Iris pigment epithelial cell (primary cell): Measurements from ENCODE around the gene ELF2.
"Not testable (repeated sequence)": the region's sequence is repeated elsewhere in the genome, so short reads cannot be mapped to it uniquely, and the experiment has no call there.

Experiments
- DNase-seq: peaks from one replicate; pipeline ENCODE4 v3.0.0-alpha.2; 2011; ENCODE audit warnings: low read depth

Gene ELF2

DNA sequence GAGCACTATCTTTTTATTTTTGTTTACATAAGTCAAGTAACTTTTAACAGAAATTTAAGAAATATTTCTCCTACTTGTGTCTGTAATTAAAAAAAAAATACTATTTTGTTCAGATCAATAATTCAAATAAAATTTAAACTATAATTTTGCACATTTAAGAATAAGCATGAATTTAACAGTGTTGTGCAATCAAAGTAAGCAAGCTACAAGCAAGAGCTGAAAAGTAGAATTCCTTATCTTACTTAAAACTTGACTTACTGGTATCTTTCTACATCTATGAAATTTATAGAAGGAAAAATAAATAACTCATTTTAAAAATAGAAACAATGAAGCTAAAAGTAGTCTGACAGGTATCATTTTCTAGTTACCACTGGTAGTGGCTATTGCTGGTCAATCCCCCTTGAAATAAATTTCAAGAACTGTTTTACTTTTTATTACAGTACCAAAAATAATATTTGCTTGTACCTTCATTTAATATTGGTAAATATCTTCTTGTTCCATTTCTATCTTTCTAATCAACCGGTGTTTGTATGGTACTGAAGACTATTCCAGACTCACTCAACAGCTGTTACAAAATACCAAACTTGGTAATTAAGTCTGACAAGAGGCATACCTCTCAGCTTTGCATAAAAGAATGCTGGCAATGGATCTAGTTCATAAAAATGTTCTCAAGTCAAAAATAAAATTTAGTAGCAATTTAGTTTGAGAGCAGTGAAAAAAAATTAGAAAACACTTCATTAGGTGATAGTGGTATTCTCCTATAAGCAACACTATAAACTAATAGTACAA, 99.3 kb downstream of the ELF2 start:
- no peak for DNase-seq

- no peak for DNase-seq
Observed at GRCh38 chr4:139076016-139076744, 100.8 kb downstream of the ELF2 start.

DNA sequence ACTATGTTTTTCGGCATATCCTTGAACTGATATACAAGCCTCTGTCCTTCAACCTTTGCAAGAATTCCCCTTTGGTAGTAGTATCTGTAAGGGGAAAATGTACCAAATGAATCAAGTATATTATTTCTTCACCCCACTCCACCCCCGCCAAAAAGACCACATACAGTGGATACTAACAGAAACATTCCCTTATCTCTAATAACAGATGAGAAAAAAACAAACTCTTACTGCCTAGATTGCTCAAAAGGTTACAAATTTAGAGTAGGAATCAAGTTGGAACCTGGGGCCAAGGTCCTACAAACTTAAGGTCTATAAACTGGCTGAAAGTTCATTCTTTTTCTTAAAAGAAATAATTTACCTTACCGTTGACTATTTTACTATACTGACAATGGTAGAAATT, 116.4 kb downstream of the ELF2 start:
- no peak for DNase-seq

- DNase-seq = not testable (repeated sequence)
Observed at GRCh38 chr4:139059026-139059425, 118.0 kb downstream of the ELF2 start.

DNA sequence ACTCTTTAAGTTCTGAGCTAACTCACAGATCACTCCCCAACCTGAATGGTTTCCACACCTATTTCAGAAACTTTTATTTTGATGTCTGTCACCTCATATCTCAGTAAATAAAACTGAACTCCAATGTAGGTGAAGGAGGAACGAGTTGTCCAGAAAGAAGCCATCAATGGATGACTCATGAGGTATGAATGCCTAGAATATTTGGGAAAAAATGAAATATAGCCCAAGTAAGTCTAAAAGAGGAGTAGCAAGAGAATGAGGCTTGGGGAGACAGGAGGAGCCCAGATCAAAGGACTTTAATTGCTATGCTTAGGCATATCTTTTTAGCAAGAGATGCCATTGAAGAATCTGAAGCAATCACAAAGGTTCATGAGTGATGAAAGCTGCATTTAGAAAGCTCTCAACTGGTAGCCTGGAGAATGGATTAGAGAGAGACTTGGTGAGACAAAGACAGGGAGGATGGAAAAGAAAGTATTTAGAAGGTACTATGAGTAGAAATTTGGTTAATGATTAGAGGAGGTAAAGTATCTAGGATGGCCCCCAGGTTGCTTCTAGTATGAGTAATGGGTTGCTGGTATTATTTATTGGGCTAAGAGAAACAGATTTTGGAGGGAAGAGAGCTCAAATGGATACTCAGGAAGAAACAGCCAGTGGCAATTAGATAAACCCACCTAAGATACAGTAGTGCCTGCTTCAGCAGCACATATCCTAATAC, 122.1 kb downstream of the ELF2 start:
- DNase-seq = peak; percentile 37

- no peak for DNase-seq
Observed at GRCh38 chr4:139053909-139054308, 123.1 kb downstream of the ELF2 start.

- DNase-seq = peak; percentile 20
Observed at GRCh38 chr4:139050446-139050845, 126.6 kb downstream of the ELF2 start.

DNA sequence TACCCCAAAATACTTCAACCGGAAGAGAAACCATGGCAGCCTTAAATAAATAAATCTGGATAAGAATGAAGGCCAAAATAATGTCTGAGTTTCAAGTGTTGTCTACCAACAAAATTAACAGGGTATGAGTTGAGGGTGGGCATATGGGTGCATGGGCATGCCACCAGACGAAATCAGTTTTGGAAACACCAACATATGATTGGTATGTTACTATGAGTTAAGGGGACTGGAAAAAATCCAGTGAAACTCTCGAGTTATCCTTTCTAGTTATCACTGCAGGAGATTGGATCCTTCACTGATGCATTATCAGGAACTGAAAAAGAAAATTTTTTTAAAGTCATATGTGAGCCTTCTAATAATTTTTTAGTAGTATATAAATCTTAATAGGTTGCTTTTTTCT, 129.0 kb downstream of the ELF2 start:
- no peak for DNase-seq

- no peak for DNase-seq
Observed at GRCh38 chr4:139044291-139044690, 132.7 kb downstream of the ELF2 start.

- DNase-seq = no peak
Observed at GRCh38 chr4:139042981-139043460, 134.0 kb downstream of the ELF2 start.

- DNase-seq = no peak
Observed at GRCh38 chr4:139038874-139039443, 138.1 kb downstream of the ELF2 start.

- no peak for DNase-seq
Observed at GRCh38 chr4:139036885-139037284, 140.1 kb downstream of the ELF2 start.

DNA sequence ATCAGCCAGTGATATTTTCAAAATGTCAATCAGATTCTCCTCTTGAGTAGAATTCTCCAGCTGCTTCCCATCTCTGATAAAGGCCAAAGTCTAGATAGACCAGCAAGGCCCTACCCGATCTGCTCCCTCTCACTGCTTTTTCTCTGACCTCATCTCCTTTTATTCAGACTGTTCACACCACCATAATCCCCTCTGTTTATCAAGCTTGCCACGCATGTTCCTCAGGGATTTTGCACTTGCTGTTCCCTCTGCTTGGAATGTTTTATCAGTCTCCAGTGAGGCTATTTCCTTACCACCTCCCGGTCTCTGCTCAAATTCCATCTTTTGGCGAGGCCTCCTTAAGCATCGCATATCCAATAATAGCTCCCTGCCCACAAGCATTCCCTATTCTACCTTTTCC, 141.4 kb downstream of the ELF2 start:
- no peak for DNase-seq

DNA sequence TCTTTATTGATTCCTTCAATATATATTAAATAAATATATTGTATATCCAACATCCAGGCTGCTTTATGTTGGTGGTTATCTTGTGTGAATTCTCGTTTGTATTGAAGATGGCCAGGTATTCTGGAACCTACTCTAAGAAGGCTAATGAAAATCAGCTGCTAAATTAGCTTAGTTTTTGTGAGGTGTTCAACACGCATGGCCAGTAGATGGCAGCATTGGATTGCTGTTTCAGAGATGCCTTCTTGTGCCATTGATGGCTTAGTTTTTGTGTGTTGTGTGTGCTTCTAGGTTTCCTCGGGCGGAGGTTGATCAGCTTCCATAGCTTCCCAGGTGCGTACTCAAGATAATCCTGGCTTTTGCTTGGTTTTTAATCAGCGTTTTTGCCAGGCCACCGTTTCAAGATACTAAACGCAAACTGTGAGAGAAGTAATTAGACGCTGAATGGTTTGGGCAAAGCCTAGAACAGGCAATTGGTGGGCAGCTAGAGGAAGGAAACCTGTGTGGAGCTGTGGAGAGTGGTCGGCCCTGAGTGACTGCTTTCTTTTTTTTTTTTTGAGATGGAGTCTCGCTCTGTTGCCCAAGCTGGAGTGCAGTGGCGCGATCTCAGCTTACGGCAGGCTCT, 146.3 kb downstream of the ELF2 start:
- DNase-seq = peak; percentile 78

GRCh38 chr4:139029866-139030363, 147.1 kb downstream of the ELF2 start:
- DNase-seq = not testable (repeated sequence)

- no peak for DNase-seq
Observed at GRCh38 chr4:139028191-139028661, 148.8 kb downstream of the ELF2 start.

DNA sequence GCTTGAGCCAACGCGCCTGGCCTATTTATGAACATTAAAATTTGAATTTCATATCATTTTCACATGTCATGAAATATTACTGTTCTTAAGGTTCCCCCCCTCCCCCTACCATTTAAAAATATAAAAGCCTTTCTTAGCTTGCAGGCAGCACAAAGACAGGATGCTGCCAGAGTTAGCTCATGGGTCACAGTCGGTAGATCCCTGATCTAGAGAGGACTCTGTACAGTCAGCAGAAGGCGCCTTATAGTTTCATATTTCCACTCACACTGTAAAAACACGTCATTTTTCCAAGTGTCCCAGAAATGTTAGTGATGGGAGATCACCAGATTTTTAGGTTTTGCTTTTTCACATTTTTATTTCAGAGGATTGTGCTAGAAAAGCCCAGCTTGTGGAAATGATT, 149.2 kb downstream of the ELF2 start:
- peak; percentile 55 for DNase-seq

DNA sequence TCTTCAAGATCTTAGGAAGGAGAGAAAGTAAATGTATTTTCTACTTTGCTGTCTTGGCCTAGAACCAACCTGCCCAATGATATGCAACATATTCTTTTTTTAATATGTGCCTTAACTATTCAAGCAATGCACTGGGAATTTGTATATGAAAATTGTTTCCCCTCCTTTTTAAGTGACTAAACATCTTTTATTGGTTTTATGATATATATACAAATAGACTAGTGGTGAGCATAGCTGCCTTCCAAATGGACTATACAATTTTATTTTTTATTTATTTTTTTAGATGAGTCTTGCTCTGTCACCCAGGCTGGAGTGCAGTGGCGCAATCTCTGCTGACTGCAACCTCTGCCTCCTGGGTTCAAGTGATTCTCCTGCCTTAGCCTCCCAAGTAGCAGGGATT, 151.2 kb downstream of the ELF2 start:
- DNase-seq = no peak

GRCh38 chr4:139024686-139025085, 152.3 kb downstream of the ELF2 start:
- no peak for DNase-seq

DNA sequence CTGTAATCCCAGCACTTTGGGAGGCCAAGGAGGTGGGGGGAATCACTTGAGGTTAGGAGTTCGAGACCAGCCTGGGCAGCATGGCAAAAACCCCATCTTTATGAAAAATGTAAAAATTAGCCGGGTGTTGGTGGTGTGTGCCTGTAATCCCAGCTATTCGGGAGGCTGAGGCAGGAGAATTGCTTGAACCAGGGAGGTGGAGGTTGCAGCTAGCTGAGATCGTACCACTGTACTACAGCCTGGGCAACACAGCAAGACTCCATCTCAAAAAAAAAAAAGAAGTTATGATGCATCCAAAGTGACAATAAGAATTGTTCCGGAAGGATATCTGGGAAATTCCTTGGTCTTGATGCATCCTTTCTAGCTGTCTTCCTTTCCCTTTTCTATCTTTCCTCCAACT, 154.2 kb downstream of the ELF2 start:
- no peak for DNase-seq

DNA sequence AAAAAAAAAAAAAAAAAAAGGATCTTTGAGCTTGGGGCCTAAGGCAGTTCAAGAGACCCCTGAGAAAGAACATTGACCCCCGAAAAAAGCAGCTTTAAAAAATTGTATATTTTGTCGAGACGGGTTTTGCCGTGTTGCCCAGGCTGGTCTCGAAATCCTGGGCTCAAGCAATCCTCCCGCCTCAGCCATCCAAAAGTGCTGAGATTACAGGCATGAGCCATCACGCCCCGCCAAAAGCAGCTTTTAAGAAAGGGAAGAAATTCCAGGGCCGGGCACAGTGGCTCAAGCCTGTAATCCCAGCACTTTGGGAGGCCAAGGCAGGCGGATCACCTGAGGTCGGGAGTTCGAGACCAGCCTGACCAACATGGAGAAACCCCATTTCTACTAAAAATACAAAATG, 155.9 kb downstream of the ELF2 start:
- DNase-seq = not testable (repeated sequence)

DNA sequence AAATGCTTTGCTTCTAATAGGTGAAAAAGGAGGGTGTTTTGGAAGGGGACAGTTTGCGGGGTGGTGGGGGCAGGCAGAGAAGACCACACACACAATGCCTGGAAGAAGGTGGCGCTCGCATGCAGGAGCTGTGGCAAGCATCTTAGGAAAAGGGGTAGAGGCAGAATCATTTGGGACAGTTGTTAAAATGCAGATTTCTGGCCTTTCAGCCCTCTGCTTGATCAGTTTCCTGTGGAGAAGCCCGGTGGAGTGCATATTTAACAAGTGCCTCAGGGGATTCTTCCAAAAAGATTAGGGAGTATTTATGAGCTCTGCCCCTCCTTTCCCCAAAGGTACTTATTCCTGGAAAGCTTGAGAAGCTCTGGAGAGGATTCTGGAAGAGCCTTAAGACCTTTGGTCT, 156.6 kb downstream of the ELF2 start:
- DNase-seq = no peak
